GM23338 (cell line): ENCODE results near the gene ABL1. TPM values are rescaled to one million over a fixed set of nuclear protein-coding genes. Genes with fewer than 3 reads are reported as not detected.

Experiments used
- ATAC-seq: fragments of 200-7000 bp; cut with Tn5 transposase; 3 replicates; pipeline ENCODE4 v1.9.1; 2020
- DNase-seq: peaks from one replicate; pipeline ENCODE4 v3.0.0-alpha.2; 2015; ENCODE audit warnings: low spot score
- H2AFZ ChIP-seq: fragments of 200-600 bp; sonication (generic); 2 replicates; pipeline ENCODE4 v1.8.0; 2016; ENCODE audit warnings: antibody characterized with exemption, mild to moderate bottlenecking, moderate library complexity
- H3F3A ChIP-seq: fragments of 200-600 bp; sonication (generic); replicated peaks from 2 replicates; pipeline ENCODE4 v1.8.0; 2017; ENCODE audit warnings: antibody characterized with exemption, mixed run types, low read depth
- H3K27ac ChIP-seq: fragments of 200-600 bp; sonication (generic); 2 replicates; pipeline ENCODE4 v1.6.1; 2016; ENCODE audit warnings: low read depth
- H3K27me3 ChIP-seq: fragments of 200-600 bp; sonication (generic); 2 replicates; pipeline ENCODE4 v1.8.0; 2016; ENCODE audit warnings: mild to moderate bottlenecking, mixed run types, moderate library complexity; ENCODE audit not compliant: insufficient read depth
- H3K36me3 ChIP-seq: fragments of 200-600 bp; sonication (generic); 2 replicates; pipeline ENCODE4 v1.8.0; 2016; ENCODE audit warnings: mild to moderate bottlenecking; ENCODE audit not compliant: insufficient read depth
- H3K4me1 ChIP-seq: fragments of 200-600 bp; sonication (generic); 2 replicates; pipeline ENCODE4 v1.8.0; 2016; ENCODE audit warnings: mild to moderate bottlenecking, moderate library complexity; ENCODE audit not compliant: insufficient read depth
- H3K4me2 ChIP-seq: fragments of 200-600 bp; sonication (generic); 2 replicates; pipeline ENCODE4 v1.7.1; 2017; ENCODE audit warnings: mixed run types
- H3K4me3 ChIP-seq: fragments of 200-600 bp; sonication (generic); 2 replicates; pipeline ENCODE4 v1.6.1; 2016; ENCODE audit warnings: mixed run types
- H3K79me2 ChIP-seq: fragments of 200-600 bp; sonication (generic); replicated peaks from 2 replicates; pipeline ENCODE4 v1.8.0; 2017; ENCODE audit warnings: mild to moderate bottlenecking; ENCODE audit not compliant: insufficient read depth
- H3K9me2 ChIP-seq: fragments of 200-600 bp; sonication (generic); 2 replicates; pipeline ENCODE4 v1.8.0; 2017; ENCODE audit not compliant: insufficient read depth
- H4K20me1 ChIP-seq: fragments of 200-600 bp; sonication (generic); replicated peaks from 2 replicates; pipeline ENCODE4 v1.8.0; 2017; ENCODE audit warnings: mild to moderate bottlenecking; ENCODE audit not compliant: insufficient read depth
- H3K27ac Mint-ChIP-seq: 2 replicates; pipeline ENCODE4 v1.8.0; 2020; ENCODE audit warnings: inconsistent platforms, mild to moderate bottlenecking, moderate library complexity, mixed read lengths
- H3K27me3 Mint-ChIP-seq: 3 replicates; pipeline ENCODE4 v1.8.0; 2022; ENCODE audit warnings: low read depth, mild to moderate bottlenecking, moderate library complexity, mixed read lengths, inconsistent platforms; ENCODE audit not compliant: insufficient read depth, poor library complexity
- H3K36me3 Mint-ChIP-seq: 3 replicates; pipeline ENCODE4 v1.8.0; 2021; ENCODE audit warnings: low read depth, mild to moderate bottlenecking, inconsistent platforms, moderate library complexity, mixed read lengths
- H3K4me1 Mint-ChIP-seq: 3 replicates; pipeline ENCODE4 v1.8.0; 2020; ENCODE audit warnings: mild to moderate bottlenecking, inconsistent platforms, mixed read lengths
- H3K4me3 Mint-ChIP-seq: 3 replicates; pipeline ENCODE4 v1.8.0; 2021; ENCODE audit warnings: moderate library complexity, mild to moderate bottlenecking, inconsistent platforms, mixed read lengths
- H3K9me3 Mint-ChIP-seq: 3 replicates; pipeline ENCODE4 v1.8.0; 2020; ENCODE audit warnings: moderate library complexity, mild to moderate bottlenecking, inconsistent platforms, mixed read lengths
- CREB1 ChIP-seq: fragments of 250-450 bp; sonication (Bioruptor Pico); IDR thresholded peaks from 2 replicates; pipeline ENCODE4 v1.5.0; 2020; ENCODE audit warnings: low read depth, mild to moderate bottlenecking, moderate library complexity
- CTCF ChIP-seq, 2 experiments: fragments of 200-600 bp in 1 of 2; sonication (generic) in 1 of 2; conservative IDR thresholded peaks; 2 replicates each; pipeline versions ENCODE4 v1.5.1 to v1.6.1; 2016 to 2017; ENCODE audit warnings: antibody characterized with exemption in 2 of 2, low read depth in 2 of 2, mild to moderate bottlenecking in 2 of 2, moderate library complexity in 1 of 2
- ETS1 ChIP-seq: IDR thresholded peaks from 2 replicates; pipeline ENCODE4 v1.6.1; 2016; ENCODE audit warnings: antibody characterized with exemption
- EZH2 ChIP-seq: fragments of 200-600 bp; sonication (generic); IDR thresholded peaks from one replicate; pipeline ENCODE4 v1.8.0; 2017; ENCODE audit warnings: antibody characterized with exemption, mild to moderate bottlenecking, low read depth; ENCODE audit not compliant: unreplicated experiment
- EZH2phosphoT487 ChIP-seq: fragments of 200-600 bp; sonication (generic); IDR thresholded peaks from one replicate; pipeline ENCODE4 v1.8.1; 2018; ENCODE audit warnings: antibody characterized with exemption; ENCODE audit not compliant: unreplicated experiment
- JUNB ChIP-seq: IDR thresholded peaks from one replicate; pipeline ENCODE4 v1.6.1; 2016; ENCODE audit warnings: antibody characterized with exemption; ENCODE audit not compliant: unreplicated experiment
- NANOG ChIP-seq: IDR thresholded peaks from 2 replicates; pipeline ENCODE4 v1.6.1; 2016; ENCODE audit warnings: antibody characterized with exemption, borderline replicate concordance
- POLR2AphosphoS5 ChIP-seq: IDR thresholded peaks from 2 replicates; pipeline ENCODE4 v1.6.1; 2016; ENCODE audit warnings: antibody characterized with exemption, low read depth
- STAT1 ChIP-seq: IDR thresholded peaks from one replicate; pipeline ENCODE4 v1.6.1; 2016; ENCODE audit warnings: antibody characterized with exemption; ENCODE audit not compliant: unreplicated experiment
- ZNF114 ChIP-seq: fragments of 250-450 bp; sonication (Bioruptor Pico); IDR thresholded peaks from 2 replicates; pipeline ENCODE4 v1.5.0; 2020; ENCODE audit warnings: mild to moderate bottlenecking, moderate library complexity
- ZNF331 ChIP-seq: fragments of 250-450 bp; sonication (Bioruptor Pico); IDR thresholded peaks from 2 replicates; pipeline ENCODE4 v1.5.0; 2020; ENCODE audit warnings: low read depth, mild to moderate bottlenecking, moderate library complexity
- polyA plus RNA-seq: library from polyadenylated mRNA; unstranded; fragments of >200 nt; fragmentation: Nextera tagmentation; extraction: Ambion mirVana; gene quantifications from 2 replicates; pipeline ENCODE4 v1.2.1, GENCODE V29; 2016
- total RNA-seq: library from RNA; depleted of rRNA; stranded (reverse); fragments of >200 nt; shearing (Covaris generic); gene quantifications from 2 replicates; pipeline ENCODE4 v1.2.3, GENCODE V29; 2014
- TF ChIP-seq, protein P1 (sequence below): IDR thresholded peaks from one replicate; pipeline ENCODE4 v1.6.1; 2018; ENCODE audit warnings: antibody characterized with exemption; ENCODE audit not compliant: unreplicated experiment
- TF ChIP-seq, protein P2 (sequence below): fragments of 250-450 bp; sonication (Bioruptor Pico); IDR thresholded peaks from 2 replicates; pipeline ENCODE4 v1.5.0; 2020; ENCODE audit warnings: mild to moderate bottlenecking, moderate library complexity

The ABL1 gene
- total and polyA plus RNA-seq, 2 experiments from 2014 or later, result 20.7 to 85.1 TPM

DNA sequence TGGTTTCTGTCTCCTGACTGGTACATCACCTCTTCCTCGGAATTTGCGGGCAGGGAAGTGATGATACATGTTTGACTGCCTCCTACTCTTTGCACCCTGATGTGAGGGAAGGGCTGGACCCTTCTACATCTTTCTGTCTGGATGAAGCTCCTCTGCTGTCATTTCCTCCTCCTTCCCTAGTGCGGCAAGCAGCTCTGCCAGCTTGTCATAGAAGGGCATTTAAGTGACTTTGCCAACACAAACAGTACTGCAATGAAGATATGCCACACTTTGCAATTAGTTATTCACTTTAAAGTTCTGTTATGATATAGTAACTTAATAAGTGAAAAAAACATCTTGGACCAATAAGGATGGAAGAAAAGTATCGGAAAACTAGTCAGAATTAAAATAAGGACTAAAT, 48.5 kb upstream of the ABL1 start:
- Histone ChIP-seq H4K20me1 (no peaks in the 10 kb centered on the region), H3K4me2 (no peak overlapping the region), H3K9me2 (no peaks in the 10 kb centered on the region), H3K4me1 (peaks cover 11% of the 10 kb centered on the region), H3K79me2 (peaks cover 73% of the 10 kb centered on the region), H3K4me3 (no peak overlapping the region), H2AFZ (no peak overlapping the region), H3K27ac (no peak overlapping the region), H3K27me3 (no peaks in the 10 kb centered on the region), H3K36me3 (no peaks in the 10 kb centered on the region), H3F3A (no peaks in the 10 kb centered on the region)
- ATAC-seq (no peak), DNase-seq (no peak)
- H3K27me3 Mint-ChIP-seq, result peaks cover 2% of the 10 kb centered on the region
- H3K9me3 Mint-ChIP-seq, result peaks cover 11% of the 10 kb centered on the region; the same call in 2 of the 3 replicates
- peaks cover 16% of the 10 kb centered on the region for H3K4me1 Mint-ChIP-seq
- no peak overlapping the region for H3K4me3 Mint-ChIP-seq
- no peak overlapping the region for H3K27ac Mint-ChIP-seq
- H3K36me3 Mint-ChIP-seq, result peaks cover 16% of the 10 kb centered on the region
- no peak for TF ChIP-seq CREB1 (CRISPR knock-in tag)
- no peak for TF ChIP-seq STAT1
- no peak for TF ChIP-seq POLR2AphosphoS5
- TF ChIP-seq, protein P1, sequence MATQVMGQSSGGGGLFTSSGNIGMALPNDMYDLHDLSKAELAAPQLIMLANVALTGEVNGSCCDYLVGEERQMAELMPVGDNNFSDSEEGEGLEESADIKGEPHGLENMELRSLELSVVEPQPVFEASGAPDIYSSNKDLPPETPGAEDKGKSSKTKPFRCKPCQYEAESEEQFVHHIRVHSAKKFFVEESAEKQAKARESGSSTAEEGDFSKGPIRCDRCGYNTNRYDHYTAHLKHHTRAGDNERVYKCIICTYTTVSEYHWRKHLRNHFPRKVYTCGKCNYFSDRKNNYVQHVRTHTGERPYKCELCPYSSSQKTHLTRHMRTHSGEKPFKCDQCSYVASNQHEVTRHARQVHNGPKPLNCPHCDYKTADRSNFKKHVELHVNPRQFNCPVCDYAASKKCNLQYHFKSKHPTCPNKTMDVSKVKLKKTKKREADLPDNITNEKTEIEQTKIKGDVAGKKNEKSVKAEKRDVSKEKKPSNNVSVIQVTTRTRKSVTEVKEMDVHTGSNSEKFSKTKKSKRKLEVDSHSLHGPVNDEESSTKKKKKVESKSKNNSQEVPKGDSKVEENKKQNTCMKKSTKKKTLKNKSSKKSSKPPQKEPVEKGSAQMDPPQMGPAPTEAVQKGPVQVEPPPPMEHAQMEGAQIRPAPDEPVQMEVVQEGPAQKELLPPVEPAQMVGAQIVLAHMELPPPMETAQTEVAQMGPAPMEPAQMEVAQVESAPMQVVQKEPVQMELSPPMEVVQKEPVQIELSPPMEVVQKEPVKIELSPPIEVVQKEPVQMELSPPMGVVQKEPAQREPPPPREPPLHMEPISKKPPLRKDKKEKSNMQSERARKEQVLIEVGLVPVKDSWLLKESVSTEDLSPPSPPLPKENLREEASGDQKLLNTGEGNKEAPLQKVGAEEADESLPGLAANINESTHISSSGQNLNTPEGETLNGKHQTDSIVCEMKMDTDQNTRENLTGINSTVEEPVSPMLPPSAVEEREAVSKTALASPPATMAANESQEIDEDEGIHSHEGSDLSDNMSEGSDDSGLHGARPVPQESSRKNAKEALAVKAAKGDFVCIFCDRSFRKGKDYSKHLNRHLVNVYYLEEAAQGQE, result no peak
- TF ChIP-seq EZH2, result no peak
- no peak for TF ChIP-seq ETS1
- TF ChIP-seq CTCF (conservative IDR thresholded peaks at IDR 0.05; ENCODE audit: low read depth in 2 of 2), result no peak
- TF ChIP-seq, protein P2, sequence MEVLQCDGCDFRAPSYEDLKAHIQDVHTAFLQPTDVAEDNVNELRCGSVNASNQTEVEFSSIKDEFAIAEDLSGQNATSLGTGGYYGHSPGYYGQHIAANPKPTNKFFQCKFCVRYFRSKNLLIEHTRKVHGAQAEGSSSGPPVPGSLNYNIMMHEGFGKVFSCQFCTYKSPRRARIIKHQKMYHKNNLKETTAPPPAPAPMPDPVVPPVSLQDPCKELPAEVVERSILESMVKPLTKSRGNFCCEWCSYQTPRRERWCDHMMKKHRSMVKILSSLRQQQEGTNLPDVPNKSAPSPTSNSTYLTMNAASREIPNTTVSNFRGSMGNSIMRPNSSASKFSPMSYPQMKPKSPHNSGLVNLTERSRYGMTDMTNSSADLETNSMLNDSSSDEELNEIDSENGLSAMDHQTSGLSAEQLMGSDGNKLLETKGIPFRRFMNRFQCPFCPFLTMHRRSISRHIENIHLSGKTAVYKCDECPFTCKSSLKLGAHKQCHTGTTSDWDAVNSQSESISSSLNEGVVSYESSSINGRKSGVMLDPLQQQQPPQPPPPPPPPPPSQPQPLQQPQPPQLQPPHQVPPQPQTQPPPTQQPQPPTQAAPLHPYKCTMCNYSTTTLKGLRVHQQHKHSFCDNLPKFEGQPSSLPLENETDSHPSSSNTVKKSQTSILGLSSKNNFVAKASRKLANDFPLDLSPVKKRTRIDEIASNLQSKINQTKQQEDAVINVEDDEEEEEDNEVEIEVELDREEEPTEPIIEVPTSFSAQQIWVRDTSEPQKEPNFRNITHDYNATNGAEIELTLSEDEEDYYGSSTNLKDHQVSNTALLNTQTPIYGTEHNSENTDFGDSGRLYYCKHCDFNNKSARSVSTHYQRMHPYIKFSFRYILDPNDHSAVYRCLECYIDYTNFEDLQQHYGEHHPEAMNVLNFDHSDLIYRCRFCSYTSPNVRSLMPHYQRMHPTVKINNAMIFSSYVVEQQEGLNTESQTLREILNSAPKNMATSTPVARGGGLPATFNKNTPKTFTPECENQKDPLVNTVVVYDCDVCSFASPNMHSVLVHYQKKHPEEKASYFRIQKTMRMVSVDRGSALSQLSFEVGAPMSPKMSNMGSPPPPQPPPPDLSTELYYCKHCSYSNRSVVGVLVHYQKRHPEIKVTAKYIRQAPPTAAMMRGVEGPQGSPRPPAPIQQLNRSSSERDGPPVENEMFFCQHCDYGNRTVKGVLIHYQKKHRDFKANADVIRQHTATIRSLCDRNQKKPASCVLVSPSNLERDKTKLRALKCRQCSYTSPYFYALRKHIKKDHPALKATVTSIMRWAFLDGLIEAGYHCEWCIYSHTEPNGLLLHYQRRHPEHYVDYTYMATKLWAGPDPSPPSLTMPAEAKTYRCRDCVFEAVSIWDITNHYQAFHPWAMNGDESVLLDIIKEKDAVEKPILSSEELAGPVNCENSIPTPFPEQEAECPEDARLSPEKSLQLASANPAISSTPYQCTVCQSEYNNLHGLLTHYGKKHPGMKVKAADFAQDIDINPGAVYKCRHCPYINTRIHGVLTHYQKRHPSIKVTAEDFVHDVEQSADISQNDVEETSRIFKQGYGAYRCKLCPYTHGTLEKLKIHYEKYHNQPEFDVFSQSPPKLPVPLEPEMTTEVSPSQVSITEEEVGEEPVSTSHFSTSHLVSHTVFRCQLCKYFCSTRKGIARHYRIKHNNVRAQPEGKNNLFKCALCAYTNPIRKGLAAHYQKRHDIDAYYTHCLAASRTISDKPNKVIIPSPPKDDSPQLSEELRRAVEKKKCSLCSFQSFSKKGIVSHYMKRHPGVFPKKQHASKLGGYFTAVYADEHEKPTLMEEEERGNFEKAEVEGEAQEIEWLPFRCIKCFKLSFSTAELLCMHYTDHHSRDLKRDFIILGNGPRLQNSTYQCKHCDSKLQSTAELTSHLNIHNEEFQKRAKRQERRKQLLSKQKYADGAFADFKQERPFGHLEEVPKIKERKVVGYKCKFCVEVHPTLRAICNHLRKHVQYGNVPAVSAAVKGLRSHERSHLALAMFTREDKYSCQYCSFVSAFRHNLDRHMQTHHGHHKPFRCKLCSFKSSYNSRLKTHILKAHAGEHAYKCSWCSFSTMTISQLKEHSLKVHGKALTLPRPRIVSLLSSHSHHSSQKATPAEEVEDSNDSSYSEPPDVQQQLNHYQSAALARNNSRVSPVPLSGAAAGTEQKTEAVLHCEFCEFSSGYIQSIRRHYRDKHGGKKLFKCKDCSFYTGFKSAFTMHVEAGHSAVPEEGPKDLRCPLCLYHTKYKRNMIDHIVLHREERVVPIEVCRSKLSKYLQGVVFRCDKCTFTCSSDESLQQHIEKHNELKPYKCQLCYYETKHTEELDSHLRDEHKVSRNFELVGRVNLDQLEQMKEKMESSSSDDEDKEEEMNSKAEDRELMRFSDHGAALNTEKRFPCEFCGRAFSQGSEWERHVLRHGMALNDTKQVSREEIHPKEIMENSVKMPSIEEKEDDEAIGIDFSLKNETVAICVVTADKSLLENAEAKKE (CRISPR knock-in tag), result no peak
- TF ChIP-seq EZH2phosphoT487, result no peak
- no peak for TF ChIP-seq ZNF331 (CRISPR knock-in tag)
- no peak for TF ChIP-seq ZNF114
- no peak for TF ChIP-seq NANOG
- TF ChIP-seq JUNB, result no peak
